ENCODE results near the gene S100A11.
A peak's percentile ranks its signal among the peaks of the same experiment; 100 is the strongest.

S100A11 gene

GRCh38 chr1:151986501-151987190 lies 50.2 kb downstream of the S100A11 start:
- TF ChIP-seq CTCF (IDR thresholded peaks at IDR 0.05; ENCODE audit: low read depth, low read length) = no peak
- no peak overlapping the region for H3K4me3 ChIP-seq (replicated peaks in 1 of 2; ENCODE audit: low read depth in 2 of 2, low read length in 2 of 2)
- peak in 1 of 2 donors; percentile 36 for DNase-seq (ENCODE audit: low read depth in 2 of 2)

GRCh38 chr1:151985768-151986167 lies 51.0 kb downstream of the S100A11 start:
- no peak overlapping the region for H3K4me3 ChIP-seq (replicated peaks in 1 of 2; ENCODE audit: low read depth in 2 of 2, low read length in 2 of 2)
- DNase-seq (ENCODE audit: low read depth in 2 of 2) = no peak
- no peak for TF ChIP-seq CTCF (IDR thresholded peaks at IDR 0.05; ENCODE audit: low read depth, low read length)

GRCh38 chr1:151985270-151985669 lies 51.5 kb downstream of the S100A11 start:
- TF ChIP-seq CTCF (IDR thresholded peaks at IDR 0.05; ENCODE audit: low read depth, low read length) = no peak
- DNase-seq (ENCODE audit: low read depth in 2 of 2) = no peak
- no peak overlapping the region for H3K4me3 ChIP-seq (replicated peaks in 1 of 2; ENCODE audit: low read depth in 2 of 2, low read length in 2 of 2)

GRCh38 chr1:151984313-151984956 lies 52.4 kb downstream of the S100A11 start:
- no peak for TF ChIP-seq CTCF (IDR thresholded peaks at IDR 0.05; ENCODE audit: low read depth, low read length)

More at GRCh38 chr1:151984313-151984956, 52.4 kb downstream of the S100A11 start:
- no peak for DNase-seq (ENCODE audit: low read depth in 2 of 2)
- no peak overlapping the region for H3K4me3 ChIP-seq (replicated peaks in 1 of 2; ENCODE audit: low read depth in 2 of 2, low read length in 2 of 2)

Data from cardiac fibroblast (primary cell).